ENCODE data around the gene FSTL5.
"Not testable (repeated sequence)": the region's sequence is repeated elsewhere in the genome, so short reads cannot be mapped to it uniquely, and the experiment has no call there.

The FSTL5 gene

GRCh38 chr4:161803171-161803570 is 360.6 kb downstream of the FSTL5 start:
- no peak for DNase-seq (ENCODE audit: low spot score)
- TF ChIP-seq, protein P1, sequence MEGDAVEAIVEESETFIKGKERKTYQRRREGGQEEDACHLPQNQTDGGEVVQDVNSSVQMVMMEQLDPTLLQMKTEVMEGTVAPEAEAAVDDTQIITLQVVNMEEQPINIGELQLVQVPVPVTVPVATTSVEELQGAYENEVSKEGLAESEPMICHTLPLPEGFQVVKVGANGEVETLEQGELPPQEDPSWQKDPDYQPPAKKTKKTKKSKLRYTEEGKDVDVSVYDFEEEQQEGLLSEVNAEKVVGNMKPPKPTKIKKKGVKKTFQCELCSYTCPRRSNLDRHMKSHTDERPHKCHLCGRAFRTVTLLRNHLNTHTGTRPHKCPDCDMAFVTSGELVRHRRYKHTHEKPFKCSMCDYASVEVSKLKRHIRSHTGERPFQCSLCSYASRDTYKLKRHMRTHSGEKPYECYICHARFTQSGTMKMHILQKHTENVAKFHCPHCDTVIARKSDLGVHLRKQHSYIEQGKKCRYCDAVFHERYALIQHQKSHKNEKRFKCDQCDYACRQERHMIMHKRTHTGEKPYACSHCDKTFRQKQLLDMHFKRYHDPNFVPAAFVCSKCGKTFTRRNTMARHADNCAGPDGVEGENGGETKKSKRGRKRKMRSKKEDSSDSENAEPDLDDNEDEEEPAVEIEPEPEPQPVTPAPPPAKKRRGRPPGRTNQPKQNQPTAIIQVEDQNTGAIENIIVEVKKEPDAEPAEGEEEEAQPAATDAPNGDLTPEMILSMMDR (IDR thresholded peaks at IDR 0.05): no peak
- Histone ChIP-seq H3K27ac (no peak overlapping the region), H3K4me3 (no peak overlapping the region)

DNA sequence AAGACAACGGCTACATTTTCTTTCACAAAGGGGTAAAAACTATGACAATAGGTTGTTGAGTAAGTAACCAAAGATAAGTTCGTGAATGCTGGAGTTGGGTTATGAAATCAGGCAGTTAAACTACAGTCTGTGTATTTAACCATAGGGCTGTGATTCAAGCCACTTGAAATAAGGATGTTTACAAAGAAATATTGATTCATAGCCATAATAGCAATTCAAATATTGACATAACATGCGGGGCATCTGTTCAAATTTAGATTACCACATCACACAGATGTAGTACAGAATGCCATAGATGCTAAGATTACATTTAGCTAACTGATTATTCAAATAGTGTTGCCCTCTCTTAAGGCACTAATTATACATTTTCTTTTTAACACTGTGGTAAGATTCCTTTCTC is 364.1 kb downstream of the FSTL5 start:
- DNase-seq (ENCODE audit: low spot score): no peak
- Histone ChIP-seq H3K4me3 (no peak overlapping the region), H3K27ac (no peak overlapping the region)
- TF ChIP-seq, protein P1 (IDR thresholded peaks at IDR 0.05): no peak

DNA sequence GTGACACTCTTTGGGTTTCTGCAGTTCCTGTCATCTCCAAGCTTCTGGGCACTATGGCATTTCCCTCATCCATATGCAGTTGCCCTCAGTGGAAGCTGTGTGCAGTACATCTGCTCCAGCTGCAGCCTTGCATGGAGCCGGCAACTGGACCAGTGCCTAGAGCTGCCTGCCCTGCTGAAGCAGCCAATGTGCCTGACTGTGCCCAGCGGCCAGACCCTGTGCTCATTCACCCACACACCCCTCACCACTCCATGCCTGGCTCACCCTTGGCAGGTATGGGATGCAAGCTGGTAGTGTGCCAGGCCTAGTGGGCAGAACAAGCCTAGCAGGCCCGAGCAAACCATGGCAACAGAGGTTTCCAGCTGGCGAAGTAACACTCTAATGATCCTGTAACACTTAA is 370.8 kb downstream of the FSTL5 start:
- DNase-seq (ENCODE audit: low spot score): no peak
- Histone ChIP-seq H3K4me3 (no peak overlapping the region), H3K27ac (no peak overlapping the region)
- TF ChIP-seq, protein P1 (IDR thresholded peaks at IDR 0.05): no peak

DNA sequence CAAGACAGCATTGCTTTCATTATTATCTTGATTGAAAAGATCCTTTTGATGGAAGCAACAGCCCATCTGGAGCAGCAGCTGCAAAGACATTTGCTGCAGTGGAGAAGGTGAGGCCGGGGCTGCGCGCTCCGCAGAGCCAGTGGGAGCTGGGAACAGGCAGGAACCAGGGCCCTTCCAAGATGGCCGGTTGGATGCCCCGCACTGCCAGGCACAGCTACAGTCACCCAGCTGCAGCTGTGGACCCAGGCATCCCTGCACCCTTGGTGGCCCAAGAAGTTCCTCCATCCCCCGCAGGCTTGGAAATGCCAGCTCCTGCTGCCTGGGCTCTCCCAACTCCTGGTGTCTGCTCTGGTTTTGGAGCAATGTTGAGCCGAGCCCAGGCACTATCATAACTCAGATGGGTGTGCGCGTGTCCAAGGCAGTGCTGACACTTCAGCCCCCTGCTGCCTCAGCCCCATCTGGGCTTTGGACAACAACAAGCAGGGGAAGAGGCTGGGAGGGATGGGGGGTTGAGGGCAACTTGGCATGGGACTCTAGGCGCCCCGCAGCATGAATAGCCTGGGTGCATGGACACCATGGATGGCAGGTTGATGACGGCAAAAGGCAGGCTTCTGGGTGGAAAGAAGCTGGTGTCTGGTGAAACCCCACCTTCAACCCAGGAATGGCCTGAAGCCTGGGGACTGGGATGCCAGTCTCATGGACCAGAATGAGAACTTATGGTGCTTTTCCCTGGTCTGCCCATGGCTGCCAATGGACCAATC is 371.8 kb downstream of the FSTL5 start:
- no peak overlapping the region for H3K27ac ChIP-seq
- TF ChIP-seq, protein P1 (IDR thresholded peaks at IDR 0.05): no peak
- DNase-seq (ENCODE audit: low spot score): no peak
- H3K4me3 ChIP-seq: no peak overlapping the region

- DNase-seq (ENCODE audit: low spot score): no peak
- Histone ChIP-seq H3K27ac (no peak overlapping the region), H3K4me3 (no peak overlapping the region)
- TF ChIP-seq, protein P1 (IDR thresholded peaks at IDR 0.05): no peak
These were observed 396.7 kb downstream of the FSTL5 start for GRCh38 chr4:161767116-161767515.

DNA sequence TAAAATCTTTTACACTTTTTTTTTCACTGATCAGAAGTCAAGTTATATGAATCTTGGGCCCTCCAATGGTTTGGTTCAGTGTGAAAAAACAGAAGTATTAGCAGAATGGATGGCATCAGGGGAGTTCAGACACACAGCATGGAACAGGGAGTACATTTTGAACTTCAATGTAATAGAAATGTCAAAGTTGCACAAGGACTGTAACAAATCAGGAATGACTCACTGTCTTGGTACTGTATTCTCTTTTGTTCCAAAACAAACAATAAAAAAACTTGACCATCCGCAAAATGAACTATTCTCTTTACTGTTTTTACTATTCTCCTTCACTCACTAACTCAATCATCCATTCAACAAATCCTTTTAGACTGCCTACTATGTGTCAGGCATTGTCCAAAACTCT is 401.0 kb downstream of the FSTL5 start:
- H3K27ac ChIP-seq: no peak overlapping the region
- DNase-seq (ENCODE audit: low spot score): no peak
- TF ChIP-seq, protein P1 (IDR thresholded peaks at IDR 0.05): no peak
- H3K4me3 ChIP-seq: no peak overlapping the region

- Histone ChIP-seq H3K4me3 (no peak overlapping the region), H3K27ac (no peak overlapping the region)
- TF ChIP-seq, protein P1 (IDR thresholded peaks at IDR 0.05): no peak
- no peak for DNase-seq (ENCODE audit: low spot score)
These were observed 403.8 kb downstream of the FSTL5 start for GRCh38 chr4:161760008-161760407.

DNA sequence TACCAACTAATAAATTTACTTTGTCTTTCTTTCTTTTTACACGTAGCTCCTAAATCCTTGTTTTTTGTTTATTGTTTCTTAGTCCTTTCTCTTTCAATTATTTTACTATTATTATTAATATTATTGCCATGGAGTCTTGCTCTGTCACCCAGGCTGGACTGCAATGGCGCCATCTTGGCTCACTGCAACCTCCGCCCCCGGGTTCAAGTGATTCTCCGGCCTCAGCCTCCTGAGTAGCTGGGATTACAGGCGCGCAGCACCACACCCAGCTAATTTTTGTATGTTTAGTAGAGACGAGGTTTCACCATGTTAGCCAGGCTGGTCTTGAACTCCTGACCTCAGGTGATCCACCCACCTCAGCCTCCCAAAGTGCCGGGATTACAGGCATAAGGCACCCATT is 405.4 kb downstream of the FSTL5 start:
- not testable (repeated sequence) for H3K4me3 ChIP-seq; H3K27ac ChIP-seq; DNase-seq (ENCODE audit: low spot score)

Data from coronary artery (tissue), 2 donors.